Cardiac fibroblast (primary cell): ENCODE measurements around the gene TM9SF1.
"Not testable (repeated sequence)": the region's sequence is repeated elsewhere in the genome, so short reads cannot be mapped to it uniquely, and the experiment has no call there.

Source experiments
- DNase-seq, 2 donors: peaks; one replicate each; pipeline versions ENCODE4 v3.0.0 to v3.0.0-alpha.2; 2010; ENCODE audit warnings: low read depth in 2 of 2
- H3K4me3 ChIP-seq, 2 donors: replicated peaks in 1 of 2; 1 replicate in 1 of 2; 2 replicates in 1 of 2; pipeline ENCODE4 v1.5.1; 2011; ENCODE audit warnings: low read depth in 2 of 2, low read length in 2 of 2, mild to moderate bottlenecking in 2 of 2, moderate library complexity in 1 of 2
- CTCF ChIP-seq: IDR thresholded peaks from one replicate; pipeline ENCODE4 v1.5.1; 2011; ENCODE audit warnings: low read depth, mild to moderate bottlenecking, low read length, inconsistent platforms

TM9SF1 gene

GRCh38 chr14:24206260-24207103 is 11.2 kb upstream of the TM9SF1 start:
- TF ChIP-seq CTCF = no peak
- H3K4me3 ChIP-seq = no peak overlapping the region

GRCh38 chr14:24204163-24205146 is 9.2 kb upstream of the TM9SF1 start:
- TF ChIP-seq CTCF = no peak
- no peak overlapping the region for H3K4me3 ChIP-seq
- no peak for DNase-seq

More at GRCh38 chr14:24206260-24207103, 11.2 kb upstream of the TM9SF1 start:
- DNase-seq = no peak

GRCh38 chr14:24203249-24203886 is 8.1 kb upstream of the TM9SF1 start:
- H3K4me3 ChIP-seq, DNase-seq: not testable (repeated sequence)

GRCh38 chr14:24202538-24202937 is 7.3 kb upstream of the TM9SF1 start:
- DNase-seq, H3K4me3 ChIP-seq: not testable (repeated sequence)

- no peak for TF ChIP-seq CTCF
- DNase-seq = no peak
- no peak overlapping the region for H3K4me3 ChIP-seq
These were observed 3.7 kb upstream of the TM9SF1 start for GRCh38 chr14:24198814-24199524.

- H3K4me3 ChIP-seq = no peak overlapping the region
These were observed 1.8 kb upstream of the TM9SF1 start for GRCh38 chr14:24197056-24197450.

More at GRCh38 chr14:24197056-24197450, 1.8 kb upstream of the TM9SF1 start:
- DNase-seq = no peak
- no peak for TF ChIP-seq CTCF
